OCI-LY1 (cell line): ENCODE measurements around the gene NOTCH2NLA.
"Not testable (repeated sequence)": the region's sequence is repeated elsewhere in the genome, so short reads cannot be mapped to it uniquely, and the experiment has no call there.

Source experiments
- CTCF ChIP-seq: fragments of 200-600 bp; sonication (generic), shearing (Covaris generic); IDR thresholded peaks from 2 replicates; pipeline ENCODE4 v1.5.1; 2017; ENCODE audit warnings: mild to moderate bottlenecking, antibody characterized with exemption, low read length, moderate library complexity, mixed read lengths
- EZH2 ChIP-seq: fragments of 200-600 bp; sonication (generic), shearing (Covaris generic); IDR thresholded peaks from 2 replicates; pipeline ENCODE4 v1.8.0; 2017; ENCODE audit warnings: borderline replicate concordance, mixed run types, mild to moderate bottlenecking, antibody characterized with exemption, low read length, moderate library complexity, mixed read lengths

GRCh38 chr1:146251523-146251922, 22.7 kb upstream of the NOTCH2NLA start:
- not testable (repeated sequence) for TF ChIP-seq CTCF, EZH2
